Tibial nerve (tissue), 3 donors: ENCODE measurements around the gene OR11A1.

Experiments used
- CTCF ChIP-seq, 5 experiments: fragments of 200-600 bp in 3 of 5; fragments of 450-650 bp in 2 of 5; sonication (generic) in 3 of 5; IDR thresholded peaks; one replicate each; pipeline ENCODE4 v1.5.1; 2016 to 2019; ENCODE audit warnings: antibody characterized with exemption in 5 of 5, mild to moderate bottlenecking in 3 of 5, moderate library complexity in 2 of 5
- POLR2A ChIP-seq, 2 donors: fragments of 450-650 bp; IDR thresholded peaks; one replicate each; pipeline ENCODE4 v1.6.1; 2017; ENCODE audit warnings: antibody characterized with exemption in 2 of 2, mild to moderate bottlenecking in 2 of 2, moderate library complexity in 2 of 2

DNA sequence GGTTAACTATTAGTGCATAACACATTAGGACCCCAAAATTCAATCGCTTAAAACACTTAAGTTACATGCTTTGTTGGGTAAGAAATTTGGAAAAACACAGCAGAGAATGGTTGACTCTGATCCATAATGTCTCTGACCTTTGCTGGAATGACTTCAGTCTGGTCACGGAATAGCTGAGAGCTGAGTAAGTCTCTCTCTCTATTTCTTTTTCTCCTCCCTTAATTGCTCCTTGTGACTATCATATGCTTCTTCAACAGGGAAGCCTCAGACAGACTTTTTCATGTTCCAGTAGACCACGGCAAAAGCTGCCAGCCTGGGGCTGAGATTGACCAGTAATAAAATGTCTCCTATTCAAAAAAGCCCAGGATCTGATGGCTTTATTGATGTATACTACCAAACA is 37.4 kb downstream of the OR11A1 start:
- TF ChIP-seq POLR2A (IDR thresholded peaks at IDR 0.05) (no peak), CTCF (IDR thresholded peaks at IDR 0.05) (no peak)
